DMS 273 (cell line): ENCODE data around the gene FAM25C.
"Not testable (repeated sequence)": the region's sequence is repeated elsewhere in the genome, so short reads cannot be mapped to it uniquely, and the experiment has no call there.

Source experiments
- DNase-seq: peaks from one replicate; lab custom pipeline; 2025; ENCODE audit not compliant: unreplicated experiment; lab: John Stamatoyannopoulos, UW

The FAM25C gene

DNA sequence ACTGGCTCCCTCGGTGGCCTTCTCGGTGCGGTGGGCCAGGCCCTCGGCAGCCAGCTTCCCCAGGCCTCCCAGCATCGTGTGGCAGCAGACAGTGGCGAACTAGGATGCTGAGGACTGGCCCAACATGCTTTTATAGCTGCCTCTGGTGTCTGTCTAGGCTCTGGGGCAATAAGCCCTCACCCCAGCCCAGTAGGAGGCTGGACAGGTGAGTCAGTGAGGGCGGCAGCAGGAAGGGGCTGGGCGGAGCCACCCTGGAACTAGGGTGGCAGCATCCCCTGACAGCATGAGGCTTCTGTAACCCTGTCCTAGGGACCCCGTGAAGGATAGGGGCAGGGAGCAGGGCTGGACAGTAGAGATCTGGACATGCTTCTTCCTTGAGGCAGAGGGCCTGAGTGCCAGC is at the start of gene FAM25C:
Gene FAM25C (minus strand): TSS at position 101 of the 400 bp plus-strand sequence. CDS start 26 bp downstream, at position 75.
- not testable (repeated sequence) for DNase-seq

DNA sequence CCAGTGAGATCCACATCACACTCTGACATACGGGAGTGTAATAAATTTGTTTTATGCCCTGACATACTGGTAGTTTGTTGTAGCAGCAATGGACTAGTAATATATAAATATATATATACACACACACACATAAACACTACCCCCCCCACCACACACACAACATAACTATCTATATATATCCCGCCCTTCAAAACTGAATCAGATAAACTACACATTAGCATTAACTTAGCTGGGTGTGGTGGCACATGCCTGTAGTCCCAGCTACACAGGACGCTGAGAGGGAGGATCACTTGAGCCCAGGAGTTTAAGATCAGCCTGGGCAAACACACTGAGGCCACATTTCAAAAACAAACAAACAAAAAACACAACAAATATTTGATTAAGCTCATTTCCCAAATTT is 45.0 kb upstream of the FAM25C start:
- DNase-seq, result not testable (repeated sequence)

- not testable (repeated sequence) for DNase-seq
Observed at GRCh38 chr10:48031390-48031789, 31.8 kb upstream of the FAM25C start.

DNA sequence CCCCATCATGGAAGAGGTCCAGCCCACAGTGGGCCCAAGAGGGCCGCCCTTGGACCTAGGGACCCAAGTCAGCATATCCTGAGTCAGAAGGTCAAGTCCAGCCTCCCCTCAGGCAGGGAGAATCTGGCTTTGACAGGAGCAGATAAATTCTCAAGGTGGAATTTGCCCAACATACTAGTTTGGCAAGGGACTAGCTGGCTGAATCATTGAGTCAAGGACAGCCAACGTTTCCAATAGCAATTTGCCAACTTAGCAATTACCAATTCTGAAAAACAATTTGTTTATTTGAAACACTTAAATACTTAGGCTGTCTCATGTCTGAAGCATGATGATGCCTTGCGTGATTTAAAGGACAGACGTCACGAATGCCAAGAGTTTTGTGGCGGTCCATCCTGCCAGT is 2.7 kb upstream of the FAM25C start:
- not testable (repeated sequence) for DNase-seq

- DNase-seq, result not testable (repeated sequence)
Observed at GRCh38 chr10:47994045-47994444, 5.5 kb downstream of the FAM25C start.

DNA sequence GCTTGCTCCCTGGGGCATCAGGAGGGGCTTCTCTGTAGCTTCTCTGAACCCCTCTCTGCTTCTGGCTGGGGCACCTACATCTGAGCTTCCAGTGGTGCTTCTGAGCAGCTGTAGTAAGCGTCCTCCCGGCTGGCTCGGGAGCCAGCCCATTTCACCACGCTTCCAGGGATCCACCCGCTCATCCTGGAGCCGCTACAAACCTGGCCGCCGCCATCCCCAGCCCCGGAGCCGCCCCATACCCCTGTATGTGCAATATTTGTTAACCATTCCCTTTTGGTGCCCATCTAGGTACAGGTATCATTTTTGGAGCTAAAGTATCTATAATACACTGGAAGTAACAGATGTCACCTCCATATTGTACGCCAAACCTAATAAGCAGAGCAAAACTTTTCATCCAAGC is 7.0 kb downstream of the FAM25C start:
- DNase-seq, result not testable (repeated sequence)

DNA sequence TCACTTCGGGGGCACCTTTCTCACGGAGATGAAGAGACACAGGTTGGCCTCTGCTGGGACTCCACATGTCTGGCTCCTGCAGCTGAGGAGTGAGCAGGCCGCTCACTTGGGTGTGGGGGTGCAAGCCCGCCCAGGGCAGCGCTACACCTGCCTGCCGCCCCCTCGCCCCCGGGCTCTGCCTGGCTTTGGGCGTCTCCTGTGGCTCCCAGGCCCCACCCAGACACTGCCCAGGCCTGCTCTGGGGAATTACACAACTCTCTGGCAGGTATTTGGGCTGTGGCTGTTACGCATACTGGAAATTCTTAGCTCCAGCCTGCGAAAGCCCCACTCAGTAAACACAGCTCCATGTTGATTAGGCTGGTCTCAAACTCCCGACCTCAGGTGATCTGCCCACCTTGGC is 7.9 kb downstream of the FAM25C start:
- not testable (repeated sequence) for DNase-seq

GRCh38 chr10:47990097-47990496 is 9.5 kb downstream of the FAM25C start:
- not testable (repeated sequence) for DNase-seq

GRCh38 chr10:47989542-47989950 is 10.0 kb downstream of the FAM25C start:
- DNase-seq, result not testable (repeated sequence)

DNA sequence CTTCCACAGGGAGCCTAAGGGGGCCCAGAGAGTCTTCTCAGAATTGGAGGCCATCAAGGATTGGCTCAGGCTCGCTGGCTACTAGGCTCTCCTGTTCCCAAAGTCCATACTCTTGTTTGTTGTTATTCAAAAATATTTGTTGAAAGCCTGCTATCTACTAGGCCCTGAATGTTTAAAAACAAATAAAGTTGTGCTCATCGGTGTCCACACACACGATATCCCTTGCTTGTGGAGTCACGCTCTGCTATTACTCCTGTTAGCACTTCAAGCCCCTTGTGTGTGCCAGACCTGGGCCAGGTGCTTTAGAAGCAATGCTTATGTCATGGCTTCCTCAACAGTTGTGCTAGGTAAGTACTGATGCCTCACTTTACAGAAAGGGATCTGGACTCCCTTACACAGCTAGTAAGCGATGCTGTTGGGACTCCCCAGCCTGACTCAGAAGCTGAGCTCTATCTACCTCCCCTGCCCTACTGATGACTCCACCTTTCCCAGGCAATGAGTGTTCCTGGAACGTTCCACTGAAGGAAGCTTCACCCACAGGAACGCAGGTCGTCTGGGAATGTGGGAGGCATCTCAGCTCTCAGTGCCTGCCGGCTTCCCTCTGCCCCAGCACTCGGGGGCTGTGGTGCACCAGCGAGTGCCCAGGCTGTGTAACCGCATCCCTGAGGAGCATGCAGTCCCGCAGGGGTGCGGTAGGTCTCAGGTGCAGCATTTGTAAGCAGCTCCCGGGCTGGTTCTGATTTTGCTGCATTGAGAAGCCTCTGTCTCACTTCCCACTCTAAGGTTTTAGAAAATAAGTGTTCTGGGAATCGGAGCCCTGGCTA is 10.7 kb downstream of the FAM25C start:
- DNase-seq, result not testable (repeated sequence)

DNA sequence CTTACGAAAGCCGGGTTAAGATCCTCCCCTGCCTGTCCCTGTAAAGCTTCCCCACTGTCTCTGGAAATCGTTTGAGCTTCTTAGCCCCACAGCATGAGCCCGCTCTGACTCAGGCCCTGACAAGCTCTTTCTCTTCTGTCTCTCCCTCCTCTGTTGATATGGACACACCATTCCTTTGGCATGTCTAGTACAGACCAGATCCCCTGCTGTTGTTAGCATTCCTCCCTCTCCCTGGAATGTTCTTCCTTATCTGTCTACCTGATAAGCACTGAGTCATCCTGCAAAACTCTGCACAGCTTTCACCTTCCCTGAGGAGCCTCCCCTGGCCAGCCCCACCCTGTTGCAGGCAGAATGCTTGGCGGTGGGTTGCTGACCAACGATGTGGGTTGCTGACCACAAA is 11.6 kb downstream of the FAM25C start:
- DNase-seq, result not testable (repeated sequence)

- DNase-seq, result not testable (repeated sequence)
Observed at GRCh38 chr10:47986413-47987230, 13.0 kb downstream of the FAM25C start.

DNA sequence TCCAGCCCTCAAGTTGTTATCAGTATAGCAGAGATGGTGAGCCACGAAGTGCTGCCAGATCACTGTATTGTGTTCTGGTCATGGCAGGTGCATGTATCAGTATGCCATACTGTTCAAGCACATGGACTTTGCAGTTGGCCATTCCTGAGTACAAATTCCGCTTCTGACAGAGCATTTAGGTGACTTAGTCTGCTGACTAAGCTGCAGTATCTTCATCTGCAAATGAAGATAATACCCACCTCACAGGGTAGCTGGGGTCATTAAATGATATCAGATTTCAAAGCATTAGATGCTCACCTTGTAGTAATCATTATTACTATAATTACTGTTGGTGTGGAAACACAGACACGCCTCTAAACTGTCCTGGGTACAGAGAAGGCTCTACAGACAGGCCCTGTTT is 24.2 kb downstream of the FAM25C start:
- DNase-seq, result not testable (repeated sequence)

DNA sequence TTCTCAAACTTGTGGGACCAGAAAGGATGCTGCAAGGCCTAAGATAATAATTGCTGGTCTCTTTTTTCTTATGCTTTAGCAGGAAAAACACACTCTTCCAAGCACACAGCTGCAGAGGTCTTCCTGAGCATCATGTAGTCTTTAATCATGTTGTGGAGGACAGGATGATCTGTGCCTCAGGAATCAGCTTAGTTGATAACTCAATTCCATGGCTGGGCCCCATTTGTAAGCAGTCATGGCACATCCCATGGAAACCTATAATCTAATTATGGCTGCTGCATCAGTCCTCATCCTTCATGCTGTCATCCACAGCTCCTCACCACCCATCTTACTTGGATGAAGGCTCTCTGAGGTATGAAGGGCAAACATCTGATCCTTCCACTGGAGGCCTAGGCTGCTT is 26.5 kb downstream of the FAM25C start:
- not testable (repeated sequence) for DNase-seq

DNA sequence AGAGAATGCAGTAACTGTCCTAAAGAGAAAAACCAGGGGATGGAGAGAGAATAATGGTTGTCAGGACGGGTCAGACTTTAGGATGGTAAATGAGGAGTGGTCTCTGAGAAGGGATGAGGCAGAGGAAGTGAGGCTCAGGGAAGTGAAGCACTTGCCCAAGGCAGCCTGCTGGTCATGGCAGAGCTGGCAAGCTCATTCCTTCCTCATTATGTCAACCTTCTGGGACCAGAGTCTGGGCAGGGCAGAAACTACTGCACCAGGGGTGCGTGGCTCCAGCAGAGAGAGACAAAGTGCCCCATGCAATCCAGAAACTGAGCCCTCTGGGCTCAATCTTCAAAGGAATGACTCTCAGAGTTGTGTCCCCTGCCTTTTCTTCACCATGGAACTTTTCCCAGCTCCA is 27.5 kb downstream of the FAM25C start:
- not testable (repeated sequence) for DNase-seq

GRCh38 chr10:47971598-47971997 is 28.0 kb downstream of the FAM25C start:
- DNase-seq, result not testable (repeated sequence)

GRCh38 chr10:47970047-47970446 is 29.5 kb downstream of the FAM25C start:
- DNase-seq, result not testable (repeated sequence)

DNA sequence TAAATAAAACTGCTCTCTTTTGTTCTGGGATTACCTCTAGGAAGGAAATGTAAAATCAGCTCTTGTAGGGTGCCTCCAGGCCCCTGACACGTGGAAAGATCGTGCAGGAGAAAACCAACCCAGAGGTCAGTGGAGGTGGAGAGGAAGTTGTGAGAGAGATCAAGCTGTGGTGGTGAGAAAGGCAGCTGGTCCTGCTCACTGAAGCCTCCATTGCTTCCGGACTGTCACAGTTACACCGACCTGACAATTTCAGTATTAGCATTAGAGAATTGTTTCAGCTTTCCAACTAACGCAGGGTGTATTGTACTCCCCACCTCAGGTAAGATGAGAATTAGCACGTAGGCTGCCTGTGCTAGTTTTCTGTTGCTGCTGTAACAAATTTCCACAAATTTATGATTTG is 30.6 kb downstream of the FAM25C start:
- DNase-seq, result not testable (repeated sequence)

DNA sequence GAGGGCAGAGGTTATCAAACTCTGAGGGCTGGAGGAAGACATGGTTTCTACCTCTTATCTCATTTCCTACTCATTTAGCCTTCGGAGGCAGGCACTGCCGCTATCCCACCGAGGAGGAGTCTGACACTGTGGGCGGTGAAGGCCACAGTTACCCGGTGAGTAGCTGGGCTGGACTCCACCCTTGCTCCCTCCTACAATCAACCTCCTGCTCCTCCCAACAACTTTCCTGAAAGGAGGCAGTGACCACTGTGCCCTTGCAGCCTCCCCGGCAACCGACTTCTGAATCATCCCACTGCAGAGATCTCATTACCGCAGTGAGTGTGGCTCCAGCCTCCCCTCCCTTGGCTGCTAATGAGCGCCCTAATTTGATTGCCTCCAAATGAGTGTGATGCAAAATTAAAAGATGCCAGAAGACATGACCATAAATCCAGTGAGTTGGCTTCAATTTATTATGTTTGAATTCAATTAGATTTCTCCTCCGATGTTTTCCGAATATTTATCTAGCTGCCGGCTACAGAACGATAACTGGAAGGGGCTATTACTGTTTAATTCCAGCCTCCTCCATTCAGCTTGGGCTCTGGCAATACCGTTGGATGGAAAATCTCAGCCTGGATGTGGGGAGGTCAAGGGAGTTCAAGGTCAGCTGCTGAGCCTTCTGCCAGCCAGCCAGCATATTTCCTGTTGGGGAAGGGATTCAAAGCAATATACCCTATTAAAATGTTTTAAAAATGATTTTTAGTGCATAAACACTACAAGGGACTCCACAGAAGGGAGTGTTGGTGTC is 35.1 kb downstream of the FAM25C start:
- not testable (repeated sequence) for DNase-seq

- DNase-seq, result not testable (repeated sequence)
Observed at GRCh38 chr10:47962785-47963184, 36.8 kb downstream of the FAM25C start.

DNA sequence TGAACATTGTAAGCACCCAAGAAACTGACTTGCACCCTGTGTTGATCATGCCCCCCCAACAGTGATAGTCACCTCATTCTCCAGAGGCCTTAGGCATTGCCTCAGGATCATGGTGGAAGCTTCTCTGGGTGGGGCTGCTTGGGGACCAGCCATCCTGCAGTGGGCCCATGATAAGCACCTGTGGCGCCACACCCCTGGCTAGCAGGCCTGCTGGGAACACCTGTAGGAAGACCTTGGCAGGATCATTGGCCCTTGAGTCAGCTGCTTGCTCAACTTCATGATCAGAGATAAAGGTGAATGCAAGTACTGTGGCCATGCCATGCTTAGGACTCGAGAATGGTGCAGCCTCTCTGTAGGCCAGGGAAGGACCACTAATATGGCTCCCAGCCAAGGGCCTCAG is 38.9 kb downstream of the FAM25C start:
- DNase-seq, result not testable (repeated sequence)
